ENCODE measurements around the gene FAM83E. TPM values are rescaled to one million over a fixed set of nuclear protein-coding genes. Genes with fewer than 3 reads are reported as not detected.

The FAM83E gene
- total RNA-seq, 2 donors from 2014 or later = 7.5 to 8.5 TPM

DNA sequence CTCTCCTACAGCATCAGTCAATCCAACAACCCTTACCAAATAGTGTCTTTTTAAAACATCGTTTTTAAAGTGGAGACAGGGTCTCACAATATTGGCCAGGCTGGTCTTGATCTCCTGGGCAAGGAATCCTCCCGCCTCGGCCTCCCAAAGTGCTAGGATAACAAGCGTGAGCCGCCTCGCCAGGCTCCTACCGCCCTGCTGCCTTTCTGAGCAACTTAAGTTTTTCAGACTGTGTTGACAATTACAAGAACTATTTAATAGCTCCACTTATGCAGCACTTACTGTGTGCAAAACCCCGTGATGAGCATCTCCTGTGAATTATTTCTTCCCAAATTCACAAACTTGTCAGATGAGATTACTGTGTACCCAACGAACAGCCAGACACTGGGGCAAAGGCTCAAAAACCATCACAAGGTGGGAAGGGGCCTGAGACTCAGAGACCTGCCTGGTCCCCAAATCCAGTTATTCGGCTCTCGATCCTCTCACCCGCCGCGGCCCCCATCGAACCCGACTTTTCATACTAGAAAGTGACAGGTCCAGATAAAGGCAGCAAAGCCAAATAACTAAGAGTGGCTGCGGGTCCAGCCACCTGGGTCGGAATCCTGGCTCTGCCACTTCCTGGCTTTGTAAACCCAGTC is 3.5 kb upstream of the FAM83E start:
- no peaks in the 10 kb centered on the region for H3K9me3 Mint-ChIP-seq
- ATAC-seq (replicated peaks in 1 of 2) = no peak

DNA sequence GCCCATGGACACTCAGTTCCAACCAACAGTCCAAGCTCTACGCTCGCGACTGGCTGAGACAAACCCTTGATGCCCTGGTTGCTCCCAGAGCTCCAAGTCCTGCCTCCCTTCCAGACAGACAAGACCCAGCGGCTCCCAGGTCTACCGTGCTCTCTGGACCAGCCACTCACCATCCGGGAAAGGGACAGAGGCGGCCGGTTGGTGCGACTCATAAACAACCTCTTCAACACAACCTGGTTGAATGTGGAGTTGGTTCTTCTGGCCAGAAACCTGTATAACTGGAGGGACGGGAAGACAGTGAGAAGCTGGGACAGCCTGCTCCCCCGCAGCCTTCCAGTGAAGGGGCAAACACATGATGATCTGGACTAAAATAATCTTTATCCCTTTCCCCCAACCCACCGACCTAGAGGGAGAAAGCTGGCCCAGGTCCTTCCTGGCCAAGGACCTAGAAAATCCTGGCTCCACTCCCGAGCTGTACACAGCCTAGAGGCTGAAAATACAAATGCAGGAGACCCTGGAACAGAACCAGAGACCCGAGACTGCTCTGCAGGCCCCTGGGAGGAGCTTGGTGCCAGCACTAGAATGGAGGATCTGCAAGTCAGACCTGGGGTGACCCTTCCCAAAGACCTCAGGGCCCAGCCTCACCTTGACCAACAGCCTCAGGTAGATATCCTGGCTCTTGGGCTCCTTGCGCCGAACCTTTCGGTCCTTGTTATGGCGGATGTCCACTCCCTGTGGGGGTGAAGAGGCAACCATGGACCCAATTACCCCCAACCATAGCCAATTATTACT is 2.5 kb upstream of the FAM83E start:
- ATAC-seq (replicated peaks in 1 of 2) (no peak), DNase-seq (no peak)
- Mint-ChIP-seq H3K4me3 (peak overlapping the region; percentile 100), H3K27me3 (ENCODE audit: low read depth) (no peaks in the 10 kb centered on the region), H3K27ac (peak overlapping the region; percentile 99), H3K36me3 (ENCODE audit: insufficient read depth in 2 of 2) (peaks cover 14 to 35% of the 10 kb centered on the region in 2 donors), H3K4me1 (ENCODE audit: low read depth) (peaks cover 51% of the 10 kb centered on the region), H3K9me3 (no peaks in the 10 kb centered on the region)

More for the DNA sequence above, 3.5 kb upstream of the FAM83E start:
- peak overlapping the region; percentile 100 for H3K4me3 Mint-ChIP-seq
- peaks cover 17 to 38% of the 10 kb centered on the region in 2 donors for H3K36me3 Mint-ChIP-seq (ENCODE audit: insufficient read depth in 2 of 2)
- H3K27ac Mint-ChIP-seq = peak overlapping the region; percentile 99
- no peaks in the 10 kb centered on the region for H3K27me3 Mint-ChIP-seq (ENCODE audit: low read depth)
- DNase-seq = no peak
- peaks cover 59% of the 10 kb centered on the region for H3K4me1 Mint-ChIP-seq (ENCODE audit: low read depth)

GRCh38 chr19:48616491-48617056 is 1.7 kb upstream of the FAM83E start:
- ATAC-seq (replicated peaks in 1 of 2) = no peak
- peaks cover 14 to 30% of the 10 kb centered on the region in 2 donors for H3K36me3 Mint-ChIP-seq (ENCODE audit: insufficient read depth in 2 of 2)
- H3K9me3 Mint-ChIP-seq = no peaks in the 10 kb centered on the region
- H3K4me3 Mint-ChIP-seq = peak overlapping the region; percentile 100
- peak overlapping the region; percentile 99 for H3K27ac Mint-ChIP-seq
- DNase-seq = no peak
- H3K27me3 Mint-ChIP-seq (ENCODE audit: low read depth) = no peaks in the 10 kb centered on the region
- peaks cover 44% of the 10 kb centered on the region for H3K4me1 Mint-ChIP-seq (ENCODE audit: low read depth)

DNA sequence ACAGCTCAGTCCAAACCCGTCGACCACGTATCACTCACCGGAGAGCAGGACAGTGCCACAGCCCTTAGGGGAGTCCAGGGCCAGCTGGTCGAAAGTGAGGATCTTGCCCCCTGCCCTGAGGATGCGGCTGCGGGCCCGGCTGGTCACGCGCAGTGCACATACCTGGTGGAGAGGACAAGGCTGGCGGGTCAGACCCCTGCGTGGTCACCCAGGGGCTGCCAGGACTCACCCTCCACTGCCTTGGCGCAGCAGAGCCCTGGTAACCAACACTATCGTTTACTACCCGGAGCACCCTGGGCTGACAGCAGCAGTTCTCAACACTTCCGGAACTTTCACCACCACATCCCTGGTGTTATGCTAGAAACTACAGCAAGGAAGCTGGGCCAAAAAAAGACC is 1.2 kb upstream of the FAM83E start:
- peak overlapping the region; percentile 12 for H3K27ac Mint-ChIP-seq
- no peak for ATAC-seq (replicated peaks in 1 of 2)
- H3K4me3 Mint-ChIP-seq = peak overlapping the region; percentile 100
- DNase-seq = no peak
- no peaks in the 10 kb centered on the region for H3K9me3 Mint-ChIP-seq
- H3K27me3 Mint-ChIP-seq (ENCODE audit: low read depth) = no peaks in the 10 kb centered on the region
- H3K36me3 Mint-ChIP-seq (ENCODE audit: insufficient read depth in 2 of 2) = peaks cover 14 to 27% of the 10 kb centered on the region in 2 donors
- peaks cover 40% of the 10 kb centered on the region for H3K4me1 Mint-ChIP-seq (ENCODE audit: low read depth)

DNA sequence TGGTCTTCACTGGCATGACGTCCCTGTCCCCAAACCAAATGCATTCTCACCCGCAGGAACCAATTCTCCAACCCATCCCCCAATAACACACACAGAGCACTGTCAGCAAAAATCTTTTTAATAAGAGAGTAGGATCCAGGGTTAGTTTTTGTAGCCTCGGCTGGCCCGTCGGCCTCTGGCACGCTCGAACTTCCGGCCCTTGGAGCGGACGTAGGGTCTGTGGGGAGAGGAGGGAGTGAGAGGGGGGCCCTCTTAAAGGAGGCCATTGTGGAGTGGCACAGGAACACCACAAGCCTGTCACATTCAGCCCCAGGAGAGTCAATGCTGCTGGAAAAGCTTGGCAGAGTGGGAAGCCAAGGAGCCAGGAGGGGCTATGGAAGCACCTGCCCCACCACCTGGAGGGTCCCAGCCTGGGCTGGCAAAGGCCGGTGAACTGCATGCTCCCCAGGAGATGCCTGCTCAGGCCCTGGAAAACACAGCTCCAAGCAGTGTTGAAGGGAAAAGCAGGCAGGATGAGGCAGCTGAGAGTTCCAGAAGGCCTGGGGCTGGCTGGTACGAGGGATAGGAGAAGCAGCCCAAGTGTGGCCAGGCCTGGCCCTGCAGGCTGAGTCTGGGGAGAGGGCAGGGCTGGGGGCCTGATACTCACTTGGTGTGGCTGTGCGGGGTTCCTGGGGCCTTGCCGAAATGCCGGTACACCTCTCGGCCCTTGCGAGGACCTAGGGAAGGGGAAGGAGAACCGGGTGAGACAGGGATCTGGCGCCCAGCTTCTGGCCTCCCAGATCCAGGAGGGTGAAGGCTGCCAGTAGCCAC is 560 bp upstream of the FAM83E start:
- Mint-ChIP-seq H3K27ac (no peak overlapping the region), H3K4me1 (ENCODE audit: low read depth) (peaks cover 39% of the 10 kb centered on the region), H3K9me3 (no peaks in the 10 kb centered on the region), H3K27me3 (ENCODE audit: low read depth) (no peaks in the 10 kb centered on the region), H3K36me3 (ENCODE audit: insufficient read depth in 2 of 2) (peaks cover 14 to 27% of the 10 kb centered on the region in 2 donors), H3K4me3 (peak overlapping the region in 1 of 2 donors; percentile 52)
- ATAC-seq (replicated peaks in 1 of 2) = no peak
- no peak for DNase-seq

- Mint-ChIP-seq H3K27ac (peak overlapping the region; percentile 14), H3K4me3 (no peak overlapping the region), H3K36me3 (ENCODE audit: insufficient read depth in 2 of 2) (peaks cover 10 to 25% of the 10 kb centered on the region in 2 donors)
These were observed 932 bp downstream of the FAM83E start for GRCh38 chr19:48613852-48614435.

DNA sequence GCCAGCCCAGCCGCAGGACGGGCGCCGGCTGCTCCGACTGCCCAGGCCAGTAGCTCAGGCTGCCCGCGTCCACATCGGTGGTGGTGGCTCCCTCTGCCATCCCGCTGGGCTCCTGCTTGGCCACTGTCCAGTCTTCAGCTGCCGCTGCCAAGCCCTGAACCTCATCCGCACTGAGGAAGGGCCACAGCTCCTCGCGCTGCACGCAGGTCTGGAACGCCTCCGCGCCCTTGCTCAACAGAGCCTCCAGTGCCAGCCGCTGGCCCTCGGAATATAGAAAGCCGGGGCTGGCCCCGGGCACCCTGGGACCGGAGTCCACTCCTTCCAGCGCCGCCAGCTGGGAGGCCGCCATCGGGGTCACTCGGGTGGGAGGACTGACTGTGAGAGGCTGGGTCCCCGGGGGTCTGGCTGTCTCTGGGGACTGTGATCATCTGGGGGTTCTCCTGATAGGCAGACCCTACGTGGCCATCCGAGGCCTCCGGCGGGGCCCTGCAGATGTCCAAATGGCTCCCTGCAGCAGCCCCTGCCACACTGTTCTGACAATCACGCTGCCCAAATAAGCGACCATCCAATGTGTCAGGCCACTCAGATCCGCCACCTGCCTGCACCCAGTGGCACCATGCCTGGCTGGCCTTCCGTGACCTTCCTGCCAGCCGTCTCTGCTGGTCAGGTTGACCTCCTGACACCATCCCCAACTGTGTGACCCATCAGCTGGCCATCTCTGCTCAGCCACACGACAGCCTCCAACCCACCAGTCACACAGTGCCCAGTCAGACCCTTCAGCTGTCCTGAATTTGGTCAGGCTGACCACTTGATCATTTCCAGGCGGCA is 1.6 kb downstream of the FAM83E start:
- Mint-ChIP-seq H3K4me3 (no peak overlapping the region), H3K4me1 (ENCODE audit: low read depth) (peaks cover 23% of the 10 kb centered on the region), H3K36me3 (ENCODE audit: insufficient read depth in 2 of 2) (peaks cover 5 to 20% of the 10 kb centered on the region in 2 donors), H3K27me3 (ENCODE audit: low read depth) (no peaks in the 10 kb centered on the region), H3K27ac (no peak overlapping the region), H3K9me3 (no peaks in the 10 kb centered on the region)
- DNase-seq = no peak
- peak in 1 of 2 donors; percentile 17 for ATAC-seq (replicated peaks in 1 of 2)

More at GRCh38 chr19:48613852-48614435, 932 bp downstream of the FAM83E start:
- no peaks in the 10 kb centered on the region for H3K9me3 Mint-ChIP-seq
- no peaks in the 10 kb centered on the region for H3K27me3 Mint-ChIP-seq (ENCODE audit: low read depth)
- peaks cover 28% of the 10 kb centered on the region for H3K4me1 Mint-ChIP-seq (ENCODE audit: low read depth)
- DNase-seq (no peak), ATAC-seq (replicated peaks in 1 of 2) (peak in 1 of 2 donors; percentile 12)

GRCh38 chr19:48611872-48612271 is 3.0 kb downstream of the FAM83E start:
- Mint-ChIP-seq H3K27me3 (ENCODE audit: low read depth) (no peaks in the 10 kb centered on the region), H3K4me3 (no peak overlapping the region), H3K36me3 (ENCODE audit: insufficient read depth in 2 of 2) (peaks cover 5 to 12% of the 10 kb centered on the region in 2 donors), H3K4me1 (ENCODE audit: low read depth) (peaks cover 9% of the 10 kb centered on the region), H3K27ac (peak overlapping the region; percentile 68), H3K9me3 (no peaks in the 10 kb centered on the region)
- DNase-seq = no peak
- no peak for ATAC-seq (replicated peaks in 1 of 2)

DNA sequence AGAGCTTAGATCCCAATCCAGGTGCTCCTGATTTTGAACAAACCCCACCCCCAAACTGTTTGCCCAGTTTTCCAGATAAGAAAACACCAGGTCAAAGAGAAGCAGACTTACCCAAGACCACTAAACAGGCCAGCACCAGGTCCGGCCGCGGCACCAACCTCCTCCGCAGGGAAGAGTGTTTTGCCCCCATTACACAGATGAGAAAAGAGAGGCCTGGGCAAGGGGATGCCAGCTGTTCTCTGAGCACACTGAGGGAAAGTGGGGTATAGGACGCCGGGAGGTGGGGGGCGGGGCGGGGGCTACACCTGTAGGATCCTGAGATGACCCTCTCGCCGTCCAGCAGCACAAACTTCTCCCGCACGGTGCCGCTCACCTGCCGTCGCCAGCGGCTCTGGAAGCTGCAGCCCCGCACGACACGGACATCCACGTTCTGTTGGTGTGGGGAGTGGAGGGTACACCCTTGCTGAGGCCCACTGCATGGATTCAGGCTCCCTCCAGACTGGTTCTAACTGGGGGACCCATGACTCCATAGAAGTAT is 5.2 kb downstream of the FAM83E start:
- Mint-ChIP-seq H3K27me3 (ENCODE audit: low read depth) (no peaks in the 10 kb centered on the region), H3K4me3 (no peak overlapping the region)

GRCh38 chr19:48608798-48609263 is 6.0 kb downstream of the FAM83E start:
- Mint-ChIP-seq H3K4me1 (ENCODE audit: low read depth) (no peaks in the 10 kb centered on the region), H3K27me3 (ENCODE audit: low read depth) (no peaks in the 10 kb centered on the region), H3K4me3 (peak overlapping the region in 1 of 2 donors; percentile 22), H3K27ac (no peak overlapping the region), H3K36me3 (ENCODE audit: insufficient read depth in 2 of 2) (no peaks in the 10 kb centered on the region), H3K9me3 (no peaks in the 10 kb centered on the region)
- ATAC-seq (replicated peaks in 1 of 2) = peak; percentile 50 to 73
- DNase-seq = peak; percentile 54 to 59

More for the DNA sequence above, 5.2 kb downstream of the FAM83E start:
- H3K4me1 Mint-ChIP-seq (ENCODE audit: low read depth) = no peaks in the 10 kb centered on the region
- no peak for ATAC-seq (replicated peaks in 1 of 2)
- H3K27ac Mint-ChIP-seq = no peak overlapping the region
- H3K36me3 Mint-ChIP-seq (ENCODE audit: insufficient read depth in 2 of 2) = no peaks in the 10 kb centered on the region
- DNase-seq = no peak
- H3K9me3 Mint-ChIP-seq = no peaks in the 10 kb centered on the region

DNA sequence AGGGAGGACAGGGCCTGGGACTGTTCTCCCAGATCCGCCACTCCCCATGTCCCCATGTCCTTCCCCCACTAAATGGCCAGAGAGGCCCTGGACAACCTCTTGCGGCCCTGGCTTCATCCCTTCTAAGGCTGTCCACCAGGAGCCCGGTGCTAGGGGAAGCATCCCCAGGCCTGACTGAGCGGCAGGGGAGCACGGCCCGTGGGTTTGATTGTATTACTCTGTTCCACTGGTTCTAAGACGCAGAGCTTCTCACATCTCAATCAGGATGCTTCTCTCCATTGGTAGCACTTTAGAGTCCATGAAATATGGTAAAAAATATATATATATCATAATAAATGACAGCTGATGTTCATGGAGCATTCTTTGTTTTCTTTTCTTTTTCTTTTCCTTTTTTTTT is 7.5 kb downstream of the FAM83E start:
- Mint-ChIP-seq H3K4me1 (ENCODE audit: low read depth) (no peaks in the 10 kb centered on the region), H3K4me3 (no peak overlapping the region), H3K27ac (no peak overlapping the region), H3K27me3 (ENCODE audit: low read depth) (no peaks in the 10 kb centered on the region), H3K36me3 (ENCODE audit: insufficient read depth in 2 of 2) (no peaks in the 10 kb centered on the region), H3K9me3 (no peaks in the 10 kb centered on the region)
- no peak for DNase-seq
- ATAC-seq (replicated peaks in 1 of 2) = no peak

Measured in activated T-cell treated with anti-CD3 and anti-CD28 coated beads, Interleukin-2, amount 50 U/mL, for 72 hours (primary cell).